Fibroblast of lung (primary cell): ENCODE results near the gene NCOR1. TPM values are rescaled to one million over a fixed set of nuclear protein-coding genes. Genes with fewer than 3 reads are reported as not detected.

Source experiments
- DNase-seq, 2 donors: peaks; one replicate each; pipeline versions ENCODE4 v3.0.0 to v3.0.0-alpha.2; 2010; ENCODE audit warnings: low read depth in 2 of 2
- H2AFZ ChIP-seq: 2 replicates; pipeline ENCODE4 v1.5.1; 2012; ENCODE audit warnings: low read length, control low read depth, inconsistent platforms
- H3K27ac ChIP-seq: 2 replicates; pipeline ENCODE4 v1.5.1; 2011; ENCODE audit warnings: low read length, control low read depth; ENCODE audit not compliant: insufficient read depth
- H3K27me3 ChIP-seq: 2 replicates; pipeline ENCODE4 v1.5.1; 2011; ENCODE audit warnings: mild to moderate bottlenecking, low read length; ENCODE audit not compliant: control insufficient read depth, insufficient read depth
- H3K36me3 ChIP-seq: 2 replicates; pipeline ENCODE4 v1.5.1; 2011; ENCODE audit warnings: low read length; ENCODE audit not compliant: control insufficient read depth, insufficient read depth
- H3K4me1 ChIP-seq: 2 replicates; pipeline ENCODE4 v1.5.1; 2011; ENCODE audit warnings: low read length; ENCODE audit not compliant: control insufficient read depth, insufficient read depth; ENCODE audit errors: extremely low read depth
- H3K4me2 ChIP-seq: 2 replicates; pipeline ENCODE4 v1.5.1; 2011; ENCODE audit warnings: low read length, control low read depth; ENCODE audit not compliant: insufficient read depth; ENCODE audit errors: extremely low read depth
- H3K4me3 ChIP-seq, 4 experiments: fragments of 200-600 bp in 1 of 4; sonication (generic) in 1 of 4; replicated peaks in 1 of 4; 2 replicates each; pipeline ENCODE4 v1.5.1; 2011 to 2016; ENCODE audit warnings: low read length in 4 of 4, low read depth in 3 of 4, mild to moderate bottlenecking in 3 of 4, control low read depth in 2 of 4, inconsistent platforms in 1 of 4, mixed read lengths in 1 of 4; ENCODE audit not compliant: insufficient read depth in 1 of 4; ENCODE audit errors: control extremely low read depth in 1 of 4
- H3K79me2 ChIP-seq: 2 replicates; pipeline ENCODE4 v1.5.1; 2012; ENCODE audit warnings: mild to moderate bottlenecking, low read length, inconsistent platforms; ENCODE audit not compliant: control insufficient read depth, insufficient read depth
- H3K9ac ChIP-seq: 2 replicates; pipeline ENCODE4 v1.5.1; 2011; ENCODE audit warnings: mild to moderate bottlenecking, low read length, control low read depth; ENCODE audit not compliant: insufficient read depth
- H3K9me3 ChIP-seq: 2 replicates; pipeline ENCODE4 v1.5.1; 2012; ENCODE audit warnings: low read depth, low read length; ENCODE audit not compliant: control insufficient read depth, insufficient read depth
- H4K20me1 ChIP-seq: 2 replicates; pipeline ENCODE4 v1.5.1; 2011; ENCODE audit warnings: low read length; ENCODE audit not compliant: control insufficient read depth, insufficient read depth; ENCODE audit errors: extremely low read depth
- CTCF ChIP-seq, 2 donors: IDR thresholded peaks in 1 of 2; conservative IDR thresholded peaks in 1 of 2; 1 replicate in 1 of 2; 2 replicates in 1 of 2; pipeline ENCODE4 v1.5.1; 2011 to 2012; ENCODE audit warnings: low read length in 2 of 2, control low read depth in 1 of 2, inconsistent platforms in 1 of 2, low read depth in 1 of 2, mild to moderate bottlenecking in 1 of 2
- EZH2 ChIP-seq: IDR thresholded peaks from 2 replicates; pipeline ENCODE4 v1.5.1; 2012; ENCODE audit warnings: low read length, control low read depth, mild to moderate bottlenecking; ENCODE audit errors: missing control alignments
- polyA plus RNA-seq, 2 donors: library from polyadenylated mRNA; depleted of rRNA in 1 of 2; stranded (reverse) in 1 of 2; unstranded in 1 of 2; fragments of >200 nt; gene quantifications; 2 replicates each; pipeline ENCODE4 v1.2.1, GENCODE V29; 2011 to 2012; ENCODE audit warnings: missing spikeins in 1 of 2
- total RNA-seq: library from RNA; depleted of rRNA; stranded (reverse); fragments of >200 nt; gene quantifications from 2 replicates; pipeline ENCODE4 v1.2.1, GENCODE V29; 2014

Gene NCOR1
- total and polyA plus RNA-seq, 2 donors (not counting 1 experiment from before 2014, with no cell fraction given): 67.6 to 106 TPM

- peaks cover 2% of the 10 kb centered on the region for H3K4me1 ChIP-seq
- H3K9ac ChIP-seq: no peak overlapping the region
- no peak overlapping the region for H2AFZ ChIP-seq
- no peaks in the 10 kb centered on the region for H3K9me3 ChIP-seq
- no peak overlapping the region for H3K4me2 ChIP-seq
- peaks cover 5% of the 10 kb centered on the region for H3K79me2 ChIP-seq
- no peaks in the 10 kb centered on the region for H3K27me3 ChIP-seq
- H3K36me3 ChIP-seq: peaks cover 13% of the 10 kb centered on the region
- no peak overlapping the region for H3K27ac ChIP-seq
- DNase-seq: no peak
- TF ChIP-seq EZH2: no peak
- TF ChIP-seq CTCF (conservative IDR thresholded peaks at IDR 0.05 in 1 of 2, IDR thresholded peaks at IDR 0.05 in 1 of 2; ENCODE audit: low read depth in 1 of 2, low read length in 2 of 2): no peak
- no peaks in the 10 kb centered on the region for H4K20me1 ChIP-seq
- no peak overlapping the region for H3K4me3 ChIP-seq
Observed at GRCh38 chr17:16083223-16083622, 132.1 kb downstream of the NCOR1 start.

DNA sequence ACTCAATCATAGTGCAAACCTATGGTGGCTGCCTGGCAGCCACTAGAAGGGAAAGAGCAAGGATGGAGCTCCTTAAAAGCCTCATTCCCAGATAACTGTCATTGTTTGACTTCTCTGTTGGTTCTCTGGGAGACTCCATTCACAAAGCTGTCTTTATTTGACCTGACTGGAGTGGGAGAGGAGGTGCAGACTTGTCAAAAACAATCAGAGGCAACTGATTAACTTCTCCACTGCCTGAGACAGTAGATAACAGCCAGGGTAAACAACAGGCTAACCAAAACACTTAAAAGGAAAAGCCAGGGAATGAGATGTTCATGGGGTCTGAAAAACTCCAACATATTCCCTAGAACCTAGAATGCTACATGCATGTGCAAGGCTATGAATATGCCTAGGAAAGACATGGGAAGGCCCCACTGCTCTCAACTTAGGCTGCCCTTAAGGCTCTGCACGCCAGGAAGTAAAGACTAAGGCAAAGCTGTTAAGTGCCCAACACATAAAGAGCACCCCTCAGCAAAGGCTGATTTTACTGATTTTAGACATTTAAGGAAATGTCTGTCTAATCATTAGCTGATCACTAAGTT is 133.7 kb downstream of the NCOR1 start:
- H3K4me2 ChIP-seq: no peak overlapping the region
- no peaks in the 10 kb centered on the region for H3K27me3 ChIP-seq
- H3K27ac ChIP-seq: no peak overlapping the region
- no peak overlapping the region for H3K4me3 ChIP-seq
- peaks cover 5% of the 10 kb centered on the region for H3K79me2 ChIP-seq
- no peaks in the 10 kb centered on the region for H4K20me1 ChIP-seq
- DNase-seq: no peak
- TF ChIP-seq CTCF (conservative IDR thresholded peaks at IDR 0.05 in 1 of 2, IDR thresholded peaks at IDR 0.05 in 1 of 2; ENCODE audit: low read depth in 1 of 2, low read length in 2 of 2) (no peak), EZH2 (no peak)
- peaks cover 2% of the 10 kb centered on the region for H3K4me1 ChIP-seq
- no peak overlapping the region for H3K9ac ChIP-seq
- H2AFZ ChIP-seq: no peak overlapping the region
- H3K9me3 ChIP-seq: no peaks in the 10 kb centered on the region
- peaks cover 15% of the 10 kb centered on the region for H3K36me3 ChIP-seq

- no peak overlapping the region for H3K9ac ChIP-seq
- no peak for TF ChIP-seq CTCF (conservative IDR thresholded peaks at IDR 0.05 in 1 of 2, IDR thresholded peaks at IDR 0.05 in 1 of 2; ENCODE audit: low read depth in 1 of 2, low read length in 2 of 2)
- TF ChIP-seq EZH2: no peak
Observed at GRCh38 chr17:16080366-16080765, 135.0 kb downstream of the NCOR1 start.

More at GRCh38 chr17:16080366-16080765, 135.0 kb downstream of the NCOR1 start:
- H2AFZ ChIP-seq: no peak overlapping the region
- H4K20me1 ChIP-seq: no peaks in the 10 kb centered on the region
- H3K4me2 ChIP-seq: no peak overlapping the region
- H3K27ac ChIP-seq: no peak overlapping the region
- no peaks in the 10 kb centered on the region for H3K4me1 ChIP-seq
- no peak overlapping the region for H3K4me3 ChIP-seq
- H3K79me2 ChIP-seq: peaks cover 5% of the 10 kb centered on the region
- H3K27me3 ChIP-seq: no peaks in the 10 kb centered on the region
- DNase-seq: peak in 1 of 2 donors; percentile 62
- H3K9me3 ChIP-seq: no peaks in the 10 kb centered on the region
- H3K36me3 ChIP-seq: peaks cover 15% of the 10 kb centered on the region
